ENCODE measurements around the gene RANBP1.

DNA sequence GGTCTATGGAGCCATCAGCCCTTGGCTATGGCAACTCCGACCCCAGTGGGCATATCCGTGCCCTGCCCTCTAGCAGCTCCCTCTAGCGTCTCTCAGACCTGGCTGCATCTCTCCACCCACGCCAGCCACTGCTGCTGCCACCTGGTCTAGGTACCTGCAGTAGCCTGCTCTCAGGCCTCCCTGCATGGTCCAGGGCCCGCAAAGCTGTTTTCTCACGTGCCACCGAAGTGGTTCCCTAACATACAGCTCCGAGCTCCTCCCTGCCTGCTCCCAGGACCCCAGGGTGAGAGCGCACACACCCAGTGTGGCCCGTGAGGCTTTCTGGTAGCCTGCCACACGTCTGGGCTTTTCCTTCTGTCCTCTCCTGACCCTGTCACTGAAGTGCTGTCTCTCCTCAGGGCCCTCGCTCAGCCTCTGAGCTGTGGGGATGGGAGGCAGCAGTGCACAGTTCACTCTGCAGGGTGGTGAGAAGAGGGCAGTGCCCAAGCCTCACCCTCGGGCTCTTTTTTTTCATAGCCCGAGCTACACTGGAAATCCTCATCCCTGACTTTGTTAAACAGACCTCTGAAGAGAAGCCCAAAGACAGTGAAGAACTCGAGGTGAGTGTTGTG is 21.6 kb upstream of the RANBP1 start:
- TF ChIP-seq, protein P1, sequence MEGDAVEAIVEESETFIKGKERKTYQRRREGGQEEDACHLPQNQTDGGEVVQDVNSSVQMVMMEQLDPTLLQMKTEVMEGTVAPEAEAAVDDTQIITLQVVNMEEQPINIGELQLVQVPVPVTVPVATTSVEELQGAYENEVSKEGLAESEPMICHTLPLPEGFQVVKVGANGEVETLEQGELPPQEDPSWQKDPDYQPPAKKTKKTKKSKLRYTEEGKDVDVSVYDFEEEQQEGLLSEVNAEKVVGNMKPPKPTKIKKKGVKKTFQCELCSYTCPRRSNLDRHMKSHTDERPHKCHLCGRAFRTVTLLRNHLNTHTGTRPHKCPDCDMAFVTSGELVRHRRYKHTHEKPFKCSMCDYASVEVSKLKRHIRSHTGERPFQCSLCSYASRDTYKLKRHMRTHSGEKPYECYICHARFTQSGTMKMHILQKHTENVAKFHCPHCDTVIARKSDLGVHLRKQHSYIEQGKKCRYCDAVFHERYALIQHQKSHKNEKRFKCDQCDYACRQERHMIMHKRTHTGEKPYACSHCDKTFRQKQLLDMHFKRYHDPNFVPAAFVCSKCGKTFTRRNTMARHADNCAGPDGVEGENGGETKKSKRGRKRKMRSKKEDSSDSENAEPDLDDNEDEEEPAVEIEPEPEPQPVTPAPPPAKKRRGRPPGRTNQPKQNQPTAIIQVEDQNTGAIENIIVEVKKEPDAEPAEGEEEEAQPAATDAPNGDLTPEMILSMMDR (IDR thresholded peaks at IDR 0.05), result no peak
- no peak for TF ChIP-seq EP300 (IDR thresholded peaks at IDR 0.05; ENCODE audit: low read depth)

Data from transverse colon (tissue), 3 donors.